Bronchial epithelial cell (primary cell): Measurements from ENCODE around the gene CAMTA1. TPM values are rescaled to one million over a fixed set of nuclear protein-coding genes. Genes with fewer than 3 reads are reported as not detected.

ENCODE experiments used
- DNase-seq: peaks from one replicate; pipeline ENCODE4 v3.0.0-alpha.2; 2010; ENCODE audit warnings: low read depth
- FAIRE-seq: peaks from 2 replicates; lab custom pipeline; 2011; peaks lifted over from hg19 to GRCh38; lab: Jason Lieb, UNC
- H3K27me3 ChIP-seq: 2 replicates; pipeline ENCODE4 v1.5.1; 2011; ENCODE audit warnings: low read length; ENCODE audit not compliant: control insufficient read depth, insufficient read depth
- H3K36me3 ChIP-seq: 2 replicates; pipeline ENCODE4 v1.5.1; 2011; ENCODE audit warnings: low read length; ENCODE audit not compliant: control insufficient read depth, insufficient read depth
- H3K4me3 ChIP-seq: 2 replicates; pipeline ENCODE4 v1.5.1; 2011; ENCODE audit warnings: mild to moderate bottlenecking, low read depth, low read length, control low read depth
- total RNA-seq: library from RNA; depleted of rRNA; stranded (reverse); fragments of >200 nt; gene quantifications from 2 replicates; pipeline ENCODE4 v1.2.1, GENCODE V29; 2014
- TF ChIP-seq, protein P1 (sequence below): IDR thresholded peaks from 2 replicates; pipeline ENCODE4 v1.5.1; 2011; ENCODE audit warnings: mild to moderate bottlenecking, moderate library complexity, low read length, control low read depth, inconsistent platforms; ENCODE audit not compliant: insufficient read depth, severe bottlenecking

Gene CAMTA1
- total RNA-seq, 1 donor from 2014 or later = 68.2 TPM

DNA sequence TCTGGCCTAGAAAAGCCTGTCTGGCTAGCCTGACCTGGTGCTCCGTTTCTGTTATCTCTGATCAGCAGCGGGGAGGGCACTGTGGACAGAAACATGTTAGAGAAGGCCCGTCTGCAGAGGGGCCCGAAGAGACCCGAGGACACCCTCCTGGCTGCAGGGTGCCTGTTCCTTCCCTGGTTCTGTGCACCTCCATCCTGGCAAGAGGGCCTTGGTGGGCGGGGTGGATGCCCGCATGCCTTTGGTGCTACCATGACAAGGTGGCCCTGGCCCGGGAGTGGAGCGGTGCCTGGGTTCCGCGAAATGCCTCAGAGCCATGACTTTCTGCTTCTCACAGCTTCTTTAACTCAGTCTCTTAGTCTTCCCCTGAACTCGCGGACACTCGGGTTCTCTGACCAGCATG lies 233.6 kb downstream of the CAMTA1 start:
- Histone ChIP-seq H3K4me3 (no peak overlapping the region), H3K27me3 (peaks cover 1% of the 10 kb centered on the region), H3K36me3 (no peaks in the 10 kb centered on the region)
- DNase-seq (no peak), FAIRE-seq (no peak)
- TF ChIP-seq, protein P1, sequence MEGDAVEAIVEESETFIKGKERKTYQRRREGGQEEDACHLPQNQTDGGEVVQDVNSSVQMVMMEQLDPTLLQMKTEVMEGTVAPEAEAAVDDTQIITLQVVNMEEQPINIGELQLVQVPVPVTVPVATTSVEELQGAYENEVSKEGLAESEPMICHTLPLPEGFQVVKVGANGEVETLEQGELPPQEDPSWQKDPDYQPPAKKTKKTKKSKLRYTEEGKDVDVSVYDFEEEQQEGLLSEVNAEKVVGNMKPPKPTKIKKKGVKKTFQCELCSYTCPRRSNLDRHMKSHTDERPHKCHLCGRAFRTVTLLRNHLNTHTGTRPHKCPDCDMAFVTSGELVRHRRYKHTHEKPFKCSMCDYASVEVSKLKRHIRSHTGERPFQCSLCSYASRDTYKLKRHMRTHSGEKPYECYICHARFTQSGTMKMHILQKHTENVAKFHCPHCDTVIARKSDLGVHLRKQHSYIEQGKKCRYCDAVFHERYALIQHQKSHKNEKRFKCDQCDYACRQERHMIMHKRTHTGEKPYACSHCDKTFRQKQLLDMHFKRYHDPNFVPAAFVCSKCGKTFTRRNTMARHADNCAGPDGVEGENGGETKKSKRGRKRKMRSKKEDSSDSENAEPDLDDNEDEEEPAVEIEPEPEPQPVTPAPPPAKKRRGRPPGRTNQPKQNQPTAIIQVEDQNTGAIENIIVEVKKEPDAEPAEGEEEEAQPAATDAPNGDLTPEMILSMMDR = no peak

DNA sequence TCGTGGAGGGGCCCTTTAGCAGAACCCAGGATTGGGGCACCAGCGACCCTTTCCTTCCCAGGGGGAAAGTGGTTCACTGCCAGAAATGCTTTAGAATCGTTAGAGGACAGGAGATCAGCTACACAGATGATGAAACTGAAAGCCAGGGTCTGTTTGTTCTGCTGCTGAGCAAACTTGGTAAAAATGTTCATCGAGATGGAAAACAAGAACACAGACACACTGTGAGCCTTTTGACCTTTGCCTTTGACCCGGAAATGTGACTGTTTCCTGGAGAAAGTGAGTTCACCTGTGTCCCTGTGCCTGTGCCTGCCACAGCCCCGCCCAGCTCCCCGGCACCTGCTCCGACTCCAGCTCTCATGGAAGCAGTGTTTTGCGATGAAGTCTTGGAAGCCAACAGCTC lies 234.3 kb downstream of the CAMTA1 start:
- no peak for FAIRE-seq
- peaks cover 1% of the 10 kb centered on the region for H3K27me3 ChIP-seq
- no peak overlapping the region for H3K4me3 ChIP-seq
- no peaks in the 10 kb centered on the region for H3K36me3 ChIP-seq
- DNase-seq = no peak
- TF ChIP-seq, protein P1 = no peak

DNA sequence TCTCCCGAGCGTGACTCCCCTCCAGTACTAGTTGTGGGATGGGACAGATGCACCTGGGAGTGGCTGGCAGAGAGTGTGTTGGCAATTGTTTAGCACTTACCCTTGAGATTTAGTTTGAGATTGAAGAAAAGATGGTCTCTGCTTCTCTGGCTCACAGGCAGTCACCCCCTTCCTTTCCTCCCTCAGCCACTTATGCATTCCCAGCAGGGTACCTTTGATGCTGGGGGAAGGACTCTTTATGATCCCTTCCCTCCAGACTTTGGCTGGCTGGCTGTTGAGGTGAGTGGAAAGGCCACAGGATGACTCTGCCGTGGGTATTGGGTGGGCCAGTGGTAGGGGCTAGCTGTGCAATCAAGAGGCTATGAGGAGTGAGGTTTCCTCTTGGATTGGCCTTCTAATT lies 236.8 kb downstream of the CAMTA1 start:
- DNase-seq (no peak), FAIRE-seq (no peak)
- Histone ChIP-seq H3K4me3 (no peak overlapping the region), H3K27me3 (peaks cover 1% of the 10 kb centered on the region), H3K36me3 (no peaks in the 10 kb centered on the region)
- TF ChIP-seq, protein P1 = no peak

DNA sequence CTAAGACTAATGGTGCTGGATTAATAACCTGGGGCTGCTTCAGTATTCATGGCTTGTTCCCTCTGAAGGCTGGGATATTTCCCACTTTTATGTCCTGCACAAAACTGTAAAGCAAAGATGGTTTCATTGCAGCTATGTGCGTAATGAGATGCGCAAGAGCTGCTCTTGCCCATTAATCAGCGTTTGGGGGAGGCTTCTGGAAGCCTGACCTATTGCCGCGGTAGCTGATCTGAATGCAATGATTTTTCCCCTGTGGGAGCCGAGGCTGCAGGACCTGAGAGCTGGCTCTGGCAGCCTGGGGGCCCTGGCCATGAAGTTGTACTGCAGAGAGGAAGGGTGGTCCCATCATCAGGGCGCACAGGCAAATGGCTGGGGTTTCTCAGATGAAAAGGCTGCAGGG lies 239.8 kb downstream of the CAMTA1 start:
- no peaks in the 10 kb centered on the region for H3K36me3 ChIP-seq
- no peak for DNase-seq
- no peaks in the 10 kb centered on the region for H3K27me3 ChIP-seq
- no peak for FAIRE-seq
- H3K4me3 ChIP-seq = no peak overlapping the region
- TF ChIP-seq, protein P1 = no peak

DNA sequence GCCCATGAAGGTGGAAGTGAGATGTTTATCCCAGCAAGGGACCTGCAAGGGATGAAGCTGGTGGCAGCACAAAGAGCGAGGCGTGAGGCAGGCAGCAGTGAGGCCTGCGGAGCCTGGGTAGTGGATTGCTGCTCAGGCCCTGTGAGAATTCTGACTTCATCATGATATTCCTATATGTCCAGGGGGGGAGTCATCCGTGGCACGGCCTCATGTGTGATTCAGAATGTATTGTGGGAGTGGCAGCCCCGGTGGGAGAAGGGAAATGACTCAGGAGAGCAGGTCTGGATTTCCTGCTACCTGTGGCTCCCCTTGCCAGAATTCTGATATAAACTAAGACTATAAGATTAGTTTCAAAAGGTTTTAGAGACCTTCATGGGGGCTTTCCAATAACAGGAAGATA lies 240.9 kb downstream of the CAMTA1 start:
- DNase-seq (peak; percentile 90), FAIRE-seq (no peak)
- no peak overlapping the region for H3K4me3 ChIP-seq
- no peaks in the 10 kb centered on the region for H3K27me3 ChIP-seq
- TF ChIP-seq, protein P1 = no peak
- H3K36me3 ChIP-seq = no peaks in the 10 kb centered on the region

DNA sequence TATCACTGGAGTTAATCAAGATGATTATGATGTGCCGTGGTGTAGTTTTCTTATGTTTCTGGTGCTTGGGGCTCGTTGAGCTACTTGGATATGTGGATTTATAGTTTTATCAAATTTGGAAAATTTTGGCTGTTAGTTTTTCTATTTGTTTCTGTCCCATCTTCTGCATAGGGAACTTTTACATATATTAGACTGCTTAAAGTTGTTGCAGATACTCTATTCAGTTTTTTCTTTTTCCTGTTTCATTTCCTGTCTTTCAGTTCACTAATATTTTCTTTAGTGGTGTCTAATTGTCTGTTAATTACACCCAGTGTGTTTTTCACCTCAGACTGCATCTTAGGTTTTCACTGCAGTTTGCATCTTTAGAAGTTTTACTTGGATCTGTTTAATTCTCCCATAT lies 247.7 kb downstream of the CAMTA1 start:
- H3K27me3 ChIP-seq = no peaks in the 10 kb centered on the region
- H3K36me3 ChIP-seq = no peaks in the 10 kb centered on the region
- TF ChIP-seq, protein P1 = no peak
- no peak for FAIRE-seq
- H3K4me3 ChIP-seq = no peak overlapping the region
- DNase-seq = no peak
